COLO829 (cell line): ENCODE measurements around the gene INSYN2B.
A peak's percentile ranks its signal among the peaks of the same experiment; 100 is the strongest.

Source experiments
- DNase-seq: peaks from one replicate; pipeline ENCODE4 v3.0.0; 2012; ENCODE audit warnings: low spot score

The INSYN2B gene

GRCh38 chr5:169933127-169933526 is 47.2 kb downstream of the INSYN2B start:
- DNase-seq, result no peak

- no peak for DNase-seq
Observed at GRCh38 chr5:169923988-169924387, 56.3 kb downstream of the INSYN2B start.

DNA sequence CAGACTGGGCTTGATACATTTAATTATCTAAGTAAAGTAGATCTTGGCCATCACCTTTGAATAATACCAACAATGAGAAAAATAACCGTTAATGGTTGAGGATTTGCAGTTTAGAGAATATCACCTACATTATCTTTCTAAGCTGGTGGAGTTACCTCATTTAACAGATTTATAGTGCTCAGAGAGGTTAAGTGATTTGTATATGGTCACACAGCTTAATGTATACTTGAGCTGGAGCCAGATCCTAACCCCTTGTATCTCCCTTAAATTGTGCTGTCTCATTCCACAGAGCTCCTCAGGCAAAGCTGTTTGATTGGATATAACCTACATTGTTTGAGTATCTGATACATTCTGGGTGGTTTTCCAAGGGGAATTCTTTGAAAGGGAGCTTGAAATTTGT is 57.8 kb downstream of the INSYN2B start:
- DNase-seq, result no peak

- DNase-seq, result no peak
Observed at GRCh38 chr5:169921949-169922348, 58.3 kb downstream of the INSYN2B start.

DNA sequence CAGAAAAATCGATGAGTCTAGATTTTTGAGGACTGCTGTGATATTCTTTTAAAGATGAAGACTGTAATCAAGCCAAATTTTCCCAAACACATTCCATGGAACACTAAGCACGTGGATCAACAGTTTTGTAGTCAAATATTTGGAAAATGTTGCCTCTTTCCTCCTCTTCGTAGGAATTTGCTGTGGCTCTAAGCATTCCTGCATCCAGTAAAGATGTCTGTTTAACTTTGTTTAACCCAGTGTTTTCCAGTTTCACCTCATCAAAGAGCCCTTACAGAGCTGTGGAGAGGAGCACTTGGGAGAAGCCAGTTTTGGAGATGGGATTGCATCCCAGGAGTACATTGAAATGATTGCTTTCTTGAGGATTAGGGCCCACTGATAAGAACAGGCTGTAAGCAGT is 58.9 kb downstream of the INSYN2B start:
- no peak for DNase-seq

- DNase-seq, result no peak
Observed at GRCh38 chr5:169920474-169920873, 59.8 kb downstream of the INSYN2B start.

- DNase-seq, result no peak
Observed at GRCh38 chr5:169918228-169918627, 62.1 kb downstream of the INSYN2B start.

- DNase-seq, result no peak
Observed at GRCh38 chr5:169917500-169917899, 62.8 kb downstream of the INSYN2B start.

- DNase-seq, result peak; percentile 22
Observed at GRCh38 chr5:169914766-169915165, 65.5 kb downstream of the INSYN2B start.

GRCh38 chr5:169913479-169913878 is 66.8 kb downstream of the INSYN2B start:
- DNase-seq, result no peak

- DNase-seq, result no peak
Observed at GRCh38 chr5:169911448-169912212, 68.7 kb downstream of the INSYN2B start.

GRCh38 chr5:169910393-169910792 is 69.9 kb downstream of the INSYN2B start:
- DNase-seq, result no peak

DNA sequence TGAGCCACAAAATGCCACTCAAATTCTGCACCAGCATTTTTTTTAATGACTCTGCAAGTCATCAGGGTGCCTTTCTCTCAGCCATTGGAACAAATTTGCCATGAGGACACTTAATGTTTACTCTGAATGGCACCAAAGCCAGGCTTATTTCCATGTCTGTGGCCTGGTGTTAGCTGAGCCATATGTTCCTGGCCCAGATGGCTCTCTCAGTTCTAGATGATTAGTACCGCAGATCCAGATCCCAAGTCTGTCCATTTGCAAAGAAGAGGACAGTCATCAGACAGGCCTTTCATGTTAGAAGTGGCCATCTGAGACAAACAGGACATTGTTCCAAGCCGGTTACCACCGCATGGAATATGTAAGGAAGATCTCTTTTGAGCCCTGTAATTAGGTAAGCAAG is 70.3 kb downstream of the INSYN2B start:
- no peak for DNase-seq

GRCh38 chr5:169908864-169909263 is 71.4 kb downstream of the INSYN2B start:
- no peak for DNase-seq

- DNase-seq, result no peak
Observed at GRCh38 chr5:169906745-169907649, 73.3 kb downstream of the INSYN2B start.

DNA sequence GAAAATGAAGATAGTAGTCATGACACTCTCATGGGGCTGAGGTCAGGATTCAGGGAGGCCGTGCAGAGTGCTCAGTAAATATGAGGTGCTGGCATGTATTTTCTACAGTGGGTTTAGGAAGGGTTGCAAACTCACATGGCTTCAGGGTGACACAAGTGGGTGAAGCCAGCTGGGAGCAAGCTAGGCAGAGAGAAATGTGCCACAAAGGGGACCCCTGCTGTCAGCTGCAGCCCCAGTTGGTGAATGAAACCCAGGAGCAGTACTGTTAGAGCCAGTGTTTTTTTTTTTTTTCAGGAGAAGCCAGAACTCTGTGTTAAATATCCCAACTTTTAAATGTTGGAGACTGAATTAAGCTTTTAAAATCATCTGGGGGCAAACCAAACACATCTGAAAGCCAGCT is 75.3 kb downstream of the INSYN2B start:
- no peak for DNase-seq

DNA sequence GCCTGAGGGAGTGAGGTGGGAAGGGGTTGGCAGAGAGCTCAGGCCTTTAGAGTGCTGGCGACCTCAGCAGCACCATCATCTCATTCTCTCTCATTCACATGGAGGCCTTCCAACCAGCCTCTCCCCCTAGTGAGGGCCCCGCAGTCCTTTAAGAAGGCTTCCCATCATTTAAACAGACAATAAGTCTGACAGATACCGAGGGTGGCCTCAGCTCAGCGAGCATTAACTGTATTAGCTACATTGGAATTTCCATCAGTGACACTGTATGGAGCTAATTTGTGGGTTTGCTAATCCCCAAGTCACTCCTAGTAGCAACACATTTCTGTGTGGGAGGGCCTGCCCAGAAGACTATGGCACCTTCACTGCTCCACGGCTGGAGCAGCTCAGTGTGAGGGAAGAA is 75.8 kb downstream of the INSYN2B start:
- DNase-seq, result no peak

DNA sequence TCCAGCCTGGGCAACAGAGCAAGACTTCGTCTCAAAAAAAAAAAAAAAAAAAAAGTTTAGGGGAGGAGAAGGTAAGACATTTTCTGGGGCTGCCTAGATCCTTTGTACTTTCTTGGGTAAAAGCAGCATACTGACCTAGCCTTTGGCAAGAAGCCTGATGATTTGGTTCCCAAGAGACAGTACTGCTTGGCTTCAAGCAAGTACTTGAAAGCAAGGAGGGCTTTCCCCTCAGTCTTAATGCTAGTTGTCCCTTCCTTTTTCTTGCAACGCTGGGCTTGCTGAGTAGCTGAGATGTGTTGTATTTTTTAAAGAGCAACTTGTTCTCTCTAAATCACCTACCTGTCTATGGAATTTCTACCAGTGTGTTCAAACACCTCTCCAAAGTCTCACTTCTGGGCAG is 76.2 kb downstream of the INSYN2B start:
- no peak for DNase-seq

GRCh38 chr5:169901896-169902295 is 78.4 kb downstream of the INSYN2B start:
- no peak for DNase-seq

DNA sequence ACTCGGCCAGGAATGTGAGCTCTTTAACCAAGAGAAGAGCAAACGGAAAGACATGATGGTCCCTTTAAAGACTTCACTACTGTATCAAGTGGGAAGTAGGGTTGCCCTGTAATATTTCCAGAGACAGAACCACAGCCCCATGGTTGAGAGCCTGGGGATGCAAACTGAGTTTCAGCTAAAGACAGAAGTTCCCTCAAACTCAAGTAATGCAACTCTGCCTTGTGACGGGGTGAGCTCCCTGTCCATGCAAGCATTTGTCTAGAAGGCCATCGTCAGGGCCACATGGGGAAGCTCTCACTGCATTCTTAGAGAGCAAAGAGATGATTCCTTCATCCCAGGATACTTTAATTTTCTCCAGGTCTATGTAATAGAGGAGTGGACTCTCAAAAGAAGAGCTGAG is 82.8 kb downstream of the INSYN2B start:
- no peak for DNase-seq

- DNase-seq, result no peak
Observed at GRCh38 chr5:169895926-169896325, 84.4 kb downstream of the INSYN2B start.

DNA sequence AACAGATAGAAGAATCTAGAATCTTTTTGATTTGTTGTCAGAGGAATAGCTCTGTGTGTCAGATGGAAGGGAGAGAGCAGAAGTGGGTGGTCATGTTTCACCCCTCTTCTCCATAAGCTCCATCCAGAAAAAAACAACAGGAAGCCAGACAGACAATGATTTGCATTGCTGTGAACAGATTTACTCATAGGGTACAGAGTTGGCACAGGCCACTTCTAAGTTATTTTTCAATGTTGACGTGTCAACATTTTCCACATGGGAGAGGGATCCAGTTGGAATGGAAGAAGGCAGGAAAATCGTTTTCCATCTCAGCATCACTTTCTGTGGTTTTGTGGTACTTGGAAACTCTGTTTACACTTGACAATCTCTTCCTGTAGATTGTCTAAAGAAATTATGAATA is 86.7 kb downstream of the INSYN2B start:
- no peak for DNase-seq

DNA sequence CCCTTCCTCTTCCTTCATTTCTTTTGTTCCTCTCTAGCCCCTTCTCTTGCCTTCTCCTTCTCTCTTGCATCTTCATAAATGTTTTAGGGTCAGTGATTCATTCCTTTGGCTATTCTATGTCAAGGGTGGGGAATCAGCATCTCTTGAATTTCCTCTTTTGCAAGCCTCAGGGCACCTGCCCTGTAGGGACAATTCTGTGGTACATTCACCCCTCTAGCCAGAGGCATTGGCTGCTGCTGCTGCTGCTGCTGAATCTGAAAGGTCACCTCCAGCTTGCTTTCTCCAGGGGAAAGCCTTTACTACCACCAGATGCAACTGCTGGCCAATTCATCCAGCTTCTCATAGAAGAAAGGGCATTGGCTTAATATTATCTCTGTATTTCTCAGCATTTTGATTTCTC is 87.3 kb downstream of the INSYN2B start:
- DNase-seq, result no peak
